Stimulated activated naive CD8-positive, alpha-beta T cell treated with anti-CD3 and anti-CD28 coated beads, Interleukin-15, Interleukin-2, amounts not matched to agents 100 U/mL and 50 U/mL, for 24 hours (primary cell): ENCODE results near the gene SEMA7A.

Source experiments
- ATAC-seq: fragments of 150-1000 bp; cut with Tn5 transposase; one replicate; pipeline ENCODE4 v1.10.0; 2021
- DNase-seq: peaks from one replicate; pipeline ENCODE4 v3.0.0; 2021

SEMA7A gene

GRCh38 chr15:74451861-74452835 lies 18.4 kb upstream of the SEMA7A start:
- ATAC-seq: peak; percentile 19
- no peak for DNase-seq

DNA sequence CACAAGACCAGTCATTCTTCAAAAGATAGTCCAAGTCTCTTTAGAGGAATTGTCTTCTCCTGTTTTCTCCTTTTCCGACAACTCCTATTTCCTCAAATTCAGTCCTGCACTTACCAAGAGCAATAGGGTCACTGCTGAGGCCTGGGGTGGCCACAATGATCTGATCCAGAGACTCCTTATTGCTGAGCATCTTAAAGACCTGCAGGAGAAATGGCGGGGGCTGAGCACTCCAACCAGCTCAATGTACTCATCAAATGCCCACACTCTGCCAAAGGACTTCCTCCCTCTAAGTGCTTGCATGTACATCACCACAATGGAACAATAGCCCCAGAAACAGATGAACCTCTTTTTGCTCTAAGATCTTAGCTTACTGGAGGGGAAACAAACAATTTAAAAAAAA lies 17.6 kb upstream of the SEMA7A start:
- DNase-seq (no peak), ATAC-seq (no peak)

- ATAC-seq: no peak
These were observed 16.0 kb upstream of the SEMA7A start for GRCh38 chr15:74449643-74450205.

GRCh38 chr15:74449095-74449494 lies 15.3 kb upstream of the SEMA7A start:
- ATAC-seq: no peak
- no peak for DNase-seq

More at GRCh38 chr15:74449643-74450205, 16.0 kb upstream of the SEMA7A start:
- DNase-seq: no peak

- DNase-seq: no peak
- no peak for ATAC-seq
These were observed 12.3 kb upstream of the SEMA7A start for GRCh38 chr15:74445816-74446763.

- ATAC-seq (no peak), DNase-seq (no peak)
These were observed 10.6 kb upstream of the SEMA7A start for GRCh38 chr15:74444106-74445062.

- ATAC-seq: no peak
- DNase-seq: no peak
These were observed 9.5 kb upstream of the SEMA7A start for GRCh38 chr15:74443100-74443909.

DNA sequence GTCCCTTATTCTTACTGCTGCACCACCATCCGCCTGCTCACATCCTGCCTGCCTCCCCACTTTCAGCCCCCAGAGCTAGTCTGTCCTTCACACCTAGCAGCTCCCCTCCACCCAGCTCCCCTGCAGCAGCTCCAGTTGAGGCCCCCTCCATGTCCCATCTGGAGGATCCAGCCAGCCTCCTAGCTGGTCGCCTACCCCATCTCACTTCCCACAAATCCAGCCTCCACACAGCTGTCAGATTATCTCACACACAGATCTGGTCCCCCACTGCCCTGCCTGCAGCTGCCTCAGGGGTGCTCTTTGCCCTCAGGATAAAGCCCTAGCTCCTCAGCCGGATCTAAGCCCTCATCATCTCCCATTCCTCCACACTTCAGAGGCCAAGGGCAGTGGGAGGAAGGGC lies 8.8 kb upstream of the SEMA7A start:
- DNase-seq: no peak
- ATAC-seq: no peak

DNA sequence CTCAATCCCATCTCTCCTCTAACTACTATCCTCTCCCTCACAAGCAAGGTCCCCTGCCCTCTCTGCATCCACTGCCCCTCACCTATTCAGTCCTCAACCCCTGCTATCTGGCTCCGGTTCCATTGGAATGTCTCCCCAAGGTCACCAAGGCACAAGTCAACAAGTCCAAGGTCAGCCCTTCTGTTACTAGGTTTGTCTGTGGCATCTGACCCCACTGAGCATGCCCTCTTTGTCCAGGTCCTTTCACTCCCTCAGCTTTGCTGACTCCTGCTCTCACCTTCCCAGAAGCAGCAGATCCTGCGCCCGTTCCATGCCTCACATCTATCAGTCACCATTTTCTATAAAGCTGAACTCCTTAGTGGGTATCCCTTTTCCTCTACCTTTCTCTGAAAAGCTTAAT lies 8.3 kb upstream of the SEMA7A start:
- no peak for ATAC-seq
- no peak for DNase-seq

DNA sequence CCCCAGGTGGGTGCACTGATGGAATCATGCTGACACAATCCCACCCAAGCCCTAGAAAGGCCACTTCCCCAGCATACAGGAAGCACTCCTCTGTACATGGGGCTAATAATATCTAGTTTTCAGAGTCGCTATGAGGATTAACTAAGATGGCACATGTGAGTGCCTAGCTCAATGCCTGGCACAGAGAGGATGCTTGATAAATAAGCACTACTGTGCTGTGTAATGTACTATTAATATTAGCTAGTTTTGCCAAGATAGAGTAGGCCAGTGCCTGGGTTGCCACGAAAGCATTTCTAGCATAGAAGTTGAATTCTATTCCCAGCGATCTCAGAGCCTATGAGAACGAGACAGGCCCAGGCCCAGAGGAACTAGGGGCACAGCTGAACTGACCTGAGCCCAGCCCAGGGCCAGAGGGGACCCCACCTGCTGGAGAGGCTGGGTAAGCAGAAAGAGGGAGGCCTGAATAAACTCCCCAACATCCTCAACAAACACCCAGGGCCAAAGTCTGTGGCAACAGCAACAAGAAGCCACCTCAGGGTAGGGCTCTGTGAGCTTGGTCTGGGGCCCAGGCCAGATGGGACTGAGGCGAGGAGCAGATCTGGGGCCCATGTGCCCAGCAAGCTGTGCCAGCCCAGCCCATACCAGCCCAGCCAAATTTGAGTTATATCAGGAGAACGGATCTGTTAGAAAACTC lies 7.6 kb upstream of the SEMA7A start:
- DNase-seq: no peak
- ATAC-seq: no peak

DNA sequence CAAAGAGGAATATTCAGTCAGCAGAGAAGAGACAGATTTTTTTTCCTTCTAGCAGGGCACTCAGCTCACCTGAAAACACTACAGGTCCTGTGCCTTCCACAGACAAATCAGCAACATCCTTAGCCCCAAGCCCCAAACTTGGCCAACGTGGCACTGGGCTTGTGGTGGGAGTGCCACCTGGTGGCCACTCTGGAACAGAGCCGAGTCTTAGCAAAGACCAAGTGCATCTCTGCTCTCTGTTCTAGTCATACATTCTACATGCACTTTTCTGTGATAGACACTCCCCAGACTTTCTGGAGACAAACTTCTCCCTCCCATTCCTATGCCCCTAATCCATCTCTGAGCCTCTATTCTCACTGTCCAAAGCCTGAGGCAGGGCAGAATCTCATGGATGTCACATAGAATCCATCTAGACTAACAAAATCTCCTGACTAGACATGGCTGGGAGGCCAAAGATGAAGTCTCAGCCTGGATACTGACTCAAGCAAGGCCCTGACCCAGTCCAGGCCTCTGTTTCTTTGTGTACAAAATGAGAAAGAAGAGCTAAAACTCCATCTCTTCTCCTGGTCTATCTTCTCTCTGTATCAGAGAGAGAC lies 5.1 kb upstream of the SEMA7A start:
- DNase-seq (peak; percentile 82), ATAC-seq (peak; percentile 76)

DNA sequence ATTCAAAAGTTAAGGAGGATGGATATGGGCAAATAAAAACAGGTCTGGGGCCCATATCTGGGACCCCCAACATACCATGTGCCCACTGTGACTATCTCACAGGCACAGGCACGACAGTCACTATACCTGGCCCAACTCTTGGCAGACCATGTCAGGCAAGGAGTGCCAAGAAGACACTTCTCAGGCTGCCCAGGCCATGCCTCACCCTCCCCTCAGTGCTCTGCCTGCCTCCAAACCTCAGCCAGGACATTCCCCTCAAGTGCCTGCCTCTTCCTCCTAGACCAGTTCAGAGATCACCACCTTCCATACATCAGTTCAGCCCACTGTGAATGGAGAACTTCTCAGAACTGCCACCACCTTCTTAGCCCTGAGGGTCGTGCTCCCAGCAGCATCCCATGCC lies 4.4 kb upstream of the SEMA7A start:
- no peak for ATAC-seq
- no peak for DNase-seq

- DNase-seq (no peak), ATAC-seq (no peak)
These were observed 742 bp upstream of the SEMA7A start for GRCh38 chr15:74434263-74435136.

DNA sequence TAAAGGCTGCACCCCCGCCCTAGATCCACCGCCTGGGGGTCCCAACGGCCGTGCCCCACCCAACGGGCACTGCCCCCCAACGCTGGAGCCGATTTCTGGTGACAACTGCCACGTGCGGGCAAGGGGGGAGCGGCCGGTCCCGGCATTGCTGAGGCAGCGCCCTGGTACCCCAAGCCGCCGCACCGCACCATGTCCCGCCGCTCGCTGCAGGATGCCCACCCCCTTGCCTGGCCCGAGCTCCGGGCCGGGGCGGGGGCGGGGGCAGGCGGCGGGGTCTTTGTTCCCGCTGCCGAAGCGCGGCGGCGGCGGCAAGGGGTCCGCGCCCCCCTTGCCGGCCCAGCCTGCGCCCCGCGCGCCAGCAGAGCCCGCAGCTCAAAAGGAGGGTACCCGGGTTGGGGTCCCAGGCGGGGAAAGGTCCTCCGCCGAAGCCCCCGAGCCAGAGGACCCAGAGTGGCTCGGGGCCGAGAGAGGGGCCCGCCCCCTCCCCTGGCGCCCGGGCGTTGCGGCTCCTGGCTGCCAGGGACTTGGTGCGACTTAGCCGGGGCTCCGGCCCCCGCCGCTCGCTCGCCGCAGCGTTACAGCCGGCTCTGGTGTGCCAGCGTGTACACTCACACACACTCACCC lies 678 bp downstream of the SEMA7A start:
- ATAC-seq (no peak), DNase-seq (no peak)

GRCh38 chr15:74432271-74432967 lies 1.3 kb downstream of the SEMA7A start:
- no peak for DNase-seq
- ATAC-seq: no peak

- DNase-seq (peak; percentile 45), ATAC-seq (no peak)
These were observed 2.1 kb downstream of the SEMA7A start for GRCh38 chr15:74431645-74432044.

DNA sequence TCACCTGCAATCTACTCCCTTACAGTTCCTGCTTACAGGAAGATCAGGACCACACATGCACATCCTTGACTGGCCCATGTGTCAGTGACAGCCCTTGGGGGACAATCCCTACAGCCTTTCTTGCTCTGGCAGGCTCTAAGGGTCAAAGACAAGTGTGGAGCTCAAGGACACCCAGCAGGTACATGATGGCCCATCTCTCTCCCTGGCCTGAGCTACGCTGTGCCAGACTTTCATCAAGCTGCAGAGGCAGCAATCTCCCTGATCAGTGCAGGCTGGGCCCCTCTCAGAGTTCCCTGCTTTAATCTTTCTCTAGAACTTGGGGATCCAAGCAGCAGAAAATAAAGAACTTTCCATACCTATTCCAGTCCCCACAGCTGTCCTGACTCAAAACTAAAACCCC lies 2.6 kb downstream of the SEMA7A start:
- DNase-seq (no peak), ATAC-seq (no peak)
